Activated CD4-positive, alpha-beta memory T cell treated with anti-CD3 and anti-CD28 coated beads, Interleukin-2, amount 10 ng/mL, durations not matched to agents 7 days and 5 days (primary cell): Measurements from ENCODE around the gene PAK6. TPM values are rescaled to one million over a fixed set of nuclear protein-coding genes. Genes with fewer than 3 reads are reported as not detected.

Experiments used
- CTCF ChIA-PET: fragments of 350-600 bp; sonication (Branson Sonifier 250); formaldehyde crosslinking; loops from one replicate; lab custom pipeline; 2021; ENCODE audit warnings: antibody characterized with exemption, inconsistent platforms; lab: Charles Lee
- POLR2A ChIA-PET: fragments of 350-600 bp; sonication (Branson Sonifier 250); formaldehyde crosslinking; loops from one replicate; lab custom pipeline; 2021; ENCODE audit warnings: antibody characterized with exemption; lab: Charles Lee
- DNase-seq: peaks from one replicate; pipeline ENCODE4 v3.0.0-alpha.2; 2020
- H3K27ac Mint-ChIP-seq: one replicate; pipeline ENCODE4 v1.8.0; 2021; ENCODE audit warnings: mild to moderate bottlenecking, mixed read lengths
- H3K27me3 Mint-ChIP-seq: one replicate; pipeline ENCODE4 v1.8.0; 2021; ENCODE audit warnings: mixed read lengths
- H3K36me3 Mint-ChIP-seq: one replicate; pipeline ENCODE4 v1.8.0; 2021; ENCODE audit warnings: low read depth, mixed read lengths
- H3K4me1 Mint-ChIP-seq: one replicate; pipeline ENCODE4 v1.8.0; 2021; ENCODE audit warnings: mixed read lengths
- H3K4me3 Mint-ChIP-seq: one replicate; pipeline ENCODE4 v1.8.0; 2021; ENCODE audit warnings: mild to moderate bottlenecking, mixed read lengths
- H3K9me3 Mint-ChIP-seq: one replicate; pipeline ENCODE4 v1.8.0; 2021; ENCODE audit warnings: mixed read lengths
- total RNA-seq, 2 experiments: library from RNA; stranded (reverse); gene quantifications; one replicate each; pipeline ENCODE4 v1.2.3, GENCODE V29; 2021

Gene PAK6
- total RNA-seq, 2 experiments from 2014 or later = 0.20 to 0.65 TPM

DNA sequence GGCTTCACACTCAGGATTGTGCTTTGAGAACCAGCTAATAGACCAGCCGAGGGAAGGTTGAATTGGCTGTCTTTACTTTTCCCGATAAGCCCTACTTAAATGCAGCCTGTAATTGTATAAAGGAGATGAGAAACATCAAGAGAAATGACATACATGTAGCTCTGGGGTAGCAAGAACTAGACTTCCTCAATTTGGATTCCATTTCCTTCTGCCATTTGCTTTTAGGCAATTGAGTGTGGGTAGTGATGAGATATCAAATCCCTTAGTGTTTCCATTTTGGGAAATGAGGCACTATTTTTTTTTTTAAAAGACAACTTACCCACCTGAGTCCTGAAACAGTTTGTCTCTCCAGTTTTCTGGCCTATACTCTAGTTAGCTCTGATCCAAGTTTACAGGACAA lies 86.8 kb downstream of the PAK6 start:
- DNase-seq = no peak
- peaks cover 6% of the 10 kb centered on the region for H3K36me3 Mint-ChIP-seq
- ChIA-PET CTCF (interaction anchor here (1.2 to 6.0 kb wide), 9 partner anchors 9 to 96 kb away, joined by 3 to 84 read pairs (median 6); partner anchors contain the start of gene PLCB2), POLR2A (interaction anchor here (1.0 to 1.3 kb wide), 4 partner anchors 9 to 19 kb away, joined by 3 to 5 read pairs (median 3); partner anchors contain the start of gene PLCB2)
- peaks cover 4% of the 10 kb centered on the region for H3K27me3 Mint-ChIP-seq
- H3K4me3 Mint-ChIP-seq = no peak overlapping the region
- no peaks in the 10 kb centered on the region for H3K9me3 Mint-ChIP-seq
- H3K27ac Mint-ChIP-seq = no peak overlapping the region
- H3K4me1 Mint-ChIP-seq = peaks cover 44% of the 10 kb centered on the region

Other genes starting within 250 kb of the PAK6 start
- gene SRP14, start 199.9 kb upstream of the PAK6 start, total RNA-seq = 100 to 1,000 TPM; 150 to 153 TPM
- 10 to 100 TPM; 25.7 to 30.2 TPM for gene BMF, start 130.2 kb upstream of the PAK6 start, total RNA-seq
- gene BUB1B, start 78.0 kb upstream of the PAK6 start, total RNA-seq = 10 to 100 TPM; 73.2 to 73.8 TPM
- gene ANKRD63, start 44.0 kb downstream of the PAK6 start, total RNA-seq = not detected
- 100 to 1,000 TPM; 140 TPM for gene PLCB2, start 68.9 kb downstream of the PAK6 start, total RNA-seq
- gene INAFM2, start 84.6 kb downstream of the PAK6 start, total RNA-seq = 1 to 10 TPM; 8.7 to 8.9 TPM
- 1 to 10 TPM; 2.0 to 2.6 TPM for gene CCDC9B, start 101.9 kb downstream of the PAK6 start, total RNA-seq
- not detected for gene PHGR1, start 112.0 kb downstream of the PAK6 start, total RNA-seq
- under 1 TPM; 0.03 to 0.18 TPM for gene DISP2, start 119.2 kb downstream of the PAK6 start, total RNA-seq
- gene KNSTRN, start 143.7 kb downstream of the PAK6 start, total RNA-seq = 10 to 100 TPM; 54.2 to 54.3 TPM
- 10 to 100 TPM; 38.1 to 38.4 TPM for gene IVD, start 166.7 kb downstream of the PAK6 start, total RNA-seq
- gene BAHD1, start 201.9 kb downstream of the PAK6 start, total RNA-seq = 10 to 100 TPM; 26.0 to 27.0 TPM
- gene CHST14, start 231.9 kb downstream of the PAK6 start, total RNA-seq = 10 to 100 TPM; 13.9 to 15.9 TPM